Breast epithelium (tissue), 3 donors: ENCODE data around the gene CISTR.

Source experiments
- POLR2A ChIP-seq: fragments of 450-650 bp; IDR thresholded peaks from one replicate; pipeline ENCODE4 v1.6.1; 2016; ENCODE audit warnings: antibody characterized with exemption, mild to moderate bottlenecking, moderate library complexity
- POLR2AphosphoS5 ChIP-seq, 3 donors: sonication (generic); formaldehyde crosslinking; IDR thresholded peaks; one replicate each; pipeline ENCODE4 v1.6.1; 2017; ENCODE audit warnings: antibody characterized with exemption in 3 of 3
- TF ChIP-seq, protein P1 (sequence below), 3 donors: fragments of 450-650 bp; IDR thresholded peaks; one replicate each; pipeline ENCODE4 v1.5.1; 2016 to 2017; ENCODE audit warnings: antibody characterized with exemption in 3 of 3, mild to moderate bottlenecking in 3 of 3, moderate library complexity in 3 of 3

DNA sequence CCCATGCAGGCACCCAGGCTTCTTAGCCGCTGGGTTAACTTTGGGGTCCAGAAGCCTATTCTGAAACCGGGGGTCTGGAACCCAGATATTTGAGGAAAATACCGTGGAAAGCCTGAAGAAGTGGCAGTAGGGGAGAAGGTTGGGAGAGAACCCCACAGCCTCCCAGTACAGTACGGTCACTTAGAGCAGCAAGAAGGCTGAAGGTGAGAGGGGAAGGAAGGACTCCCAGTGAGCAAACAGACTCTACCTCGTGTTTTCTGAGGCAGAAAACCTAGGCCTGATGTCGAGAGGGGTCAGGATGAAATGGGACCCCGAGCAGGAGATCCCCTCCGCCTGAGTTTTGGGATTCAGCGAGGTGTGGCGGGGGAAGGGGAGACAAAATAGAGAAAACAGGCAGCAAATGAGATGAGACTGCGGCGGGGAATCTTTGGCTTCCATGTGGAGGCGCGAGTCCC lies 13.8 kb downstream of the CISTR start:
- TF ChIP-seq, protein P1, sequence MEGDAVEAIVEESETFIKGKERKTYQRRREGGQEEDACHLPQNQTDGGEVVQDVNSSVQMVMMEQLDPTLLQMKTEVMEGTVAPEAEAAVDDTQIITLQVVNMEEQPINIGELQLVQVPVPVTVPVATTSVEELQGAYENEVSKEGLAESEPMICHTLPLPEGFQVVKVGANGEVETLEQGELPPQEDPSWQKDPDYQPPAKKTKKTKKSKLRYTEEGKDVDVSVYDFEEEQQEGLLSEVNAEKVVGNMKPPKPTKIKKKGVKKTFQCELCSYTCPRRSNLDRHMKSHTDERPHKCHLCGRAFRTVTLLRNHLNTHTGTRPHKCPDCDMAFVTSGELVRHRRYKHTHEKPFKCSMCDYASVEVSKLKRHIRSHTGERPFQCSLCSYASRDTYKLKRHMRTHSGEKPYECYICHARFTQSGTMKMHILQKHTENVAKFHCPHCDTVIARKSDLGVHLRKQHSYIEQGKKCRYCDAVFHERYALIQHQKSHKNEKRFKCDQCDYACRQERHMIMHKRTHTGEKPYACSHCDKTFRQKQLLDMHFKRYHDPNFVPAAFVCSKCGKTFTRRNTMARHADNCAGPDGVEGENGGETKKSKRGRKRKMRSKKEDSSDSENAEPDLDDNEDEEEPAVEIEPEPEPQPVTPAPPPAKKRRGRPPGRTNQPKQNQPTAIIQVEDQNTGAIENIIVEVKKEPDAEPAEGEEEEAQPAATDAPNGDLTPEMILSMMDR (IDR thresholded peaks at IDR 0.05), result no peak
- TF ChIP-seq POLR2AphosphoS5 (IDR thresholded peaks at IDR 0.05) (no peak), POLR2A (no peak)
